Measurements from ENCODE around the gene CLIC3.

DNA sequence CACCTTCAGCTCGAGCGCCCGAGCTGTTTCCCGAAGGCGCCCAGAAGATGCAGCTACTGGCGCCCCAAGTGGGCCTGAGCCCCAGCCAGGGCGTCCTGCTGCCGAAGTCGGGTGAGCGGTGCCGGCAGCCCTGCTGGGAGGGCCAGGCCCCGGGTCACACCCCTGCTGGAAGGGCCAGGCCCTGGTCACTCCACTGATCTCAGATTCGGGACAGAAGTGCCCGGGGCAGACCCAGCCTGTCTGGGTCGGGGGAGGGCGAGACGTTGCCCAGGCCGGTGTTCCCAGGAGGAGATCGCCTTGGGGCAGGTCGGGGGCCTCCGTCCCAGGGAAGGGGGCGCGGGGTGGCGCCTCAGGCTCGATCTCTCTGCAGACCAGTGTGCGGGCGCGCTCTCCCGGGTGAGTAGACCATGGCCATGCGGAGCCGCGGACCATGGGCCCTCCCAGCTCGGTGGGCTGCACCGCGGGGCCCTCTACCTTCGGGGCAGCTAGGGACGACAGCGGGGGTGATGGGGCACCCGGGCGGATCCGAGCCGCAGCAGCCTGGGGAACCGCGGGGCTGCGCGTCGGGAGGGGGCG lies 11.3 kb downstream of the CLIC3 start:
- no peak for TF ChIP-seq POLR2A (IDR thresholded peaks at IDR 0.05)
- TF ChIP-seq, protein P1, sequence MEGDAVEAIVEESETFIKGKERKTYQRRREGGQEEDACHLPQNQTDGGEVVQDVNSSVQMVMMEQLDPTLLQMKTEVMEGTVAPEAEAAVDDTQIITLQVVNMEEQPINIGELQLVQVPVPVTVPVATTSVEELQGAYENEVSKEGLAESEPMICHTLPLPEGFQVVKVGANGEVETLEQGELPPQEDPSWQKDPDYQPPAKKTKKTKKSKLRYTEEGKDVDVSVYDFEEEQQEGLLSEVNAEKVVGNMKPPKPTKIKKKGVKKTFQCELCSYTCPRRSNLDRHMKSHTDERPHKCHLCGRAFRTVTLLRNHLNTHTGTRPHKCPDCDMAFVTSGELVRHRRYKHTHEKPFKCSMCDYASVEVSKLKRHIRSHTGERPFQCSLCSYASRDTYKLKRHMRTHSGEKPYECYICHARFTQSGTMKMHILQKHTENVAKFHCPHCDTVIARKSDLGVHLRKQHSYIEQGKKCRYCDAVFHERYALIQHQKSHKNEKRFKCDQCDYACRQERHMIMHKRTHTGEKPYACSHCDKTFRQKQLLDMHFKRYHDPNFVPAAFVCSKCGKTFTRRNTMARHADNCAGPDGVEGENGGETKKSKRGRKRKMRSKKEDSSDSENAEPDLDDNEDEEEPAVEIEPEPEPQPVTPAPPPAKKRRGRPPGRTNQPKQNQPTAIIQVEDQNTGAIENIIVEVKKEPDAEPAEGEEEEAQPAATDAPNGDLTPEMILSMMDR (IDR thresholded peaks at IDR 0.05 in 4 of 5, conservative IDR thresholded peaks at IDR 0.05 in 1 of 5): no peak
